DND-41 (cell line): ENCODE results near the gene CYP27C1.

Source experiments
- ATAC-seq: fragments of 200-7000 bp; cut with Tn5 transposase; 3 replicates; pipeline ENCODE4 v1.9.1; 2021; ENCODE audit warnings: low read depth; ENCODE audit not compliant: insufficient read depth
- DNase-seq: peaks from one replicate; pipeline ENCODE4 v3.0.0-alpha.2; 2020
- H2AFZ ChIP-seq: 2 replicates; pipeline ENCODE4 v1.6.0; 2012; ENCODE audit warnings: low read depth, low read length
- H3K27ac ChIP-seq: 2 replicates; pipeline ENCODE4 v1.5.1; 2012; ENCODE audit warnings: low read length, inconsistent platforms
- H3K27me3 ChIP-seq: fragments of 200-600 bp; sonication (generic); 2 replicates; pipeline ENCODE4 v1.6.0; 2012; ENCODE audit warnings: low read length, mild to moderate bottlenecking, inconsistent platforms; ENCODE audit not compliant: insufficient read depth, poor library complexity
- H3K36me3 ChIP-seq: 2 replicates; pipeline ENCODE4 v1.5.1; 2012; ENCODE audit warnings: low read length, inconsistent platforms; ENCODE audit not compliant: insufficient read depth
- H3K4me1 ChIP-seq: 2 replicates; pipeline ENCODE4 v1.5.1; 2012; ENCODE audit warnings: mild to moderate bottlenecking, low read length; ENCODE audit not compliant: insufficient read depth
- H3K4me2 ChIP-seq: 2 replicates; pipeline ENCODE4 v1.6.0; 2012; ENCODE audit warnings: mild to moderate bottlenecking, moderate library complexity, low read length, inconsistent platforms; ENCODE audit not compliant: insufficient read depth
- H3K4me3 ChIP-seq, 2 experiments: fragments of 200-600 bp in 1 of 2; shearing (Covaris generic) in 1 of 2; 2 replicates each; pipeline ENCODE4 v1.5.1; 2012 to 2016; ENCODE audit warnings: inconsistent platforms in 2 of 2, low read length in 2 of 2, mild to moderate bottlenecking in 2 of 2, low read depth in 1 of 2, moderate library complexity in 1 of 2
- H3K79me2 ChIP-seq: 2 replicates; pipeline ENCODE4 v1.6.0; 2012; ENCODE audit warnings: low read length, inconsistent platforms; ENCODE audit not compliant: insufficient read depth
- H3K9ac ChIP-seq: 2 replicates; pipeline ENCODE4 v1.6.0; 2012; ENCODE audit warnings: low read depth, mild to moderate bottlenecking, inconsistent platforms, low read length, moderate library complexity
- H3K9me3 ChIP-seq: 2 replicates; pipeline ENCODE4 v1.5.1; 2012; ENCODE audit warnings: low read length, moderate library complexity, mild to moderate bottlenecking, inconsistent platforms; ENCODE audit not compliant: insufficient read depth, severe bottlenecking
- H4K20me1 ChIP-seq: 2 replicates; pipeline ENCODE4 v1.6.0; 2012; ENCODE audit warnings: low read length; ENCODE audit not compliant: insufficient read depth
- EZH2 ChIP-seq: IDR thresholded peaks from 3 replicates; pipeline ENCODE4 v1.6.1; 2012; ENCODE audit warnings: borderline replicate concordance, low read depth, mild to moderate bottlenecking, moderate library complexity, low read length, inconsistent platforms; ENCODE audit not compliant: severe bottlenecking
- TF ChIP-seq, protein P1 (sequence below): IDR thresholded peaks from 2 replicates; pipeline ENCODE4 v1.5.1; 2012; ENCODE audit warnings: borderline replicate concordance, low read length, moderate library complexity, mild to moderate bottlenecking; ENCODE audit not compliant: poor library complexity, severe bottlenecking; ENCODE audit errors: extremely low read depth

The CYP27C1 gene

DNA sequence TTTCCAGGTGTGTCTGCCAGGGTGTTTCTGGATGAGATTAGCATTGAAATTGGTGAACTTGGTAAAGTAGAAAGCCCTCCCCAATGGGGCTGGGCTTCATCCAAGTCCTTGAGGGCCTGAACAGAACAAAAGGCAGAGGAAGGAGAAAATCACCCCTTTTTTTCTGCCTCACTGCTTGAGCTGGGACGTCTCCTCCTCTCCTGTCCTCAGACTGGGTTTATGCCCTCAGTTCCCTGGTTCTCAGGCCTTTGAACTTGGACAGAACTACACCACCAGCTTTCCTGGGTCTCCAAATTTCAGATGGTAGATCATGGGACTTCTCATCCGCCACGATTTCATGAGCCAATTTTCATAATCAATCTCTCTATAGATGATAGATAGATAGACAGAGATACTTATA, 59.4 kb downstream of the CYP27C1 start:
- no peak overlapping the region for H3K9ac ChIP-seq
- ATAC-seq (no peak), DNase-seq (no peak)
- no peak overlapping the region for H3K4me3 ChIP-seq
- TF ChIP-seq EZH2: no peak
- TF ChIP-seq, protein P1, sequence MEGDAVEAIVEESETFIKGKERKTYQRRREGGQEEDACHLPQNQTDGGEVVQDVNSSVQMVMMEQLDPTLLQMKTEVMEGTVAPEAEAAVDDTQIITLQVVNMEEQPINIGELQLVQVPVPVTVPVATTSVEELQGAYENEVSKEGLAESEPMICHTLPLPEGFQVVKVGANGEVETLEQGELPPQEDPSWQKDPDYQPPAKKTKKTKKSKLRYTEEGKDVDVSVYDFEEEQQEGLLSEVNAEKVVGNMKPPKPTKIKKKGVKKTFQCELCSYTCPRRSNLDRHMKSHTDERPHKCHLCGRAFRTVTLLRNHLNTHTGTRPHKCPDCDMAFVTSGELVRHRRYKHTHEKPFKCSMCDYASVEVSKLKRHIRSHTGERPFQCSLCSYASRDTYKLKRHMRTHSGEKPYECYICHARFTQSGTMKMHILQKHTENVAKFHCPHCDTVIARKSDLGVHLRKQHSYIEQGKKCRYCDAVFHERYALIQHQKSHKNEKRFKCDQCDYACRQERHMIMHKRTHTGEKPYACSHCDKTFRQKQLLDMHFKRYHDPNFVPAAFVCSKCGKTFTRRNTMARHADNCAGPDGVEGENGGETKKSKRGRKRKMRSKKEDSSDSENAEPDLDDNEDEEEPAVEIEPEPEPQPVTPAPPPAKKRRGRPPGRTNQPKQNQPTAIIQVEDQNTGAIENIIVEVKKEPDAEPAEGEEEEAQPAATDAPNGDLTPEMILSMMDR: no peak
- H3K4me2 ChIP-seq: no peak overlapping the region
- no peaks in the 10 kb centered on the region for H3K9me3 ChIP-seq
- no peak overlapping the region for H2AFZ ChIP-seq
- no peak overlapping the region for H3K27ac ChIP-seq
- no peaks in the 10 kb centered on the region for H3K79me2 ChIP-seq
- no peaks in the 10 kb centered on the region for H3K36me3 ChIP-seq
- no peaks in the 10 kb centered on the region for H3K27me3 ChIP-seq
- no peaks in the 10 kb centered on the region for H3K4me1 ChIP-seq
- no peaks in the 10 kb centered on the region for H4K20me1 ChIP-seq

DNA sequence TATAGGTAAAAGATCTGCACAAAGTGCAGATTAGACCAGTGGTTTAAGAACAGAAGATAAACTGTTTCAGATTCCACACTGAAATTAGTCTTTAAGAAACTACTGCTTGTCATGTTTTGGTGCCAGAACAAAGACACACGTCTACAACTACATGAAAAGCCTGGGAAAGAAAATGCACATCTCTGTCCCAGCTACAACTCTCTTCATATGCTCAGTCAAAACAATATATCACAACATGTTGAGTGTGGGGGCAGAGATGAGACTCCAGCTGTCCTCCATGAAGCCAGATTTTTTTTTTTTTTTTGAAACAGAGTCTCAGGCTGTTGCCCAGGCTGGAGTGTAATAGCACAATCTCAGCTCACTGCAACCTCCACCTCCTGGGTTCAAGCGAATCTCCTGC, 60.6 kb downstream of the CYP27C1 start:
- H3K4me3 ChIP-seq: no peak overlapping the region
- no peak overlapping the region for H3K9ac ChIP-seq
- H3K79me2 ChIP-seq: no peaks in the 10 kb centered on the region
- no peaks in the 10 kb centered on the region for H3K4me1 ChIP-seq
- no peaks in the 10 kb centered on the region for H3K27me3 ChIP-seq
- H3K9me3 ChIP-seq: no peaks in the 10 kb centered on the region
- H2AFZ ChIP-seq: no peak overlapping the region
- no peak for DNase-seq
- no peak for TF ChIP-seq EZH2
- TF ChIP-seq, protein P1: no peak
- H3K27ac ChIP-seq: no peak overlapping the region
- ATAC-seq: no peak
- H3K4me2 ChIP-seq: no peak overlapping the region
- no peaks in the 10 kb centered on the region for H4K20me1 ChIP-seq
- H3K36me3 ChIP-seq: no peaks in the 10 kb centered on the region

DNA sequence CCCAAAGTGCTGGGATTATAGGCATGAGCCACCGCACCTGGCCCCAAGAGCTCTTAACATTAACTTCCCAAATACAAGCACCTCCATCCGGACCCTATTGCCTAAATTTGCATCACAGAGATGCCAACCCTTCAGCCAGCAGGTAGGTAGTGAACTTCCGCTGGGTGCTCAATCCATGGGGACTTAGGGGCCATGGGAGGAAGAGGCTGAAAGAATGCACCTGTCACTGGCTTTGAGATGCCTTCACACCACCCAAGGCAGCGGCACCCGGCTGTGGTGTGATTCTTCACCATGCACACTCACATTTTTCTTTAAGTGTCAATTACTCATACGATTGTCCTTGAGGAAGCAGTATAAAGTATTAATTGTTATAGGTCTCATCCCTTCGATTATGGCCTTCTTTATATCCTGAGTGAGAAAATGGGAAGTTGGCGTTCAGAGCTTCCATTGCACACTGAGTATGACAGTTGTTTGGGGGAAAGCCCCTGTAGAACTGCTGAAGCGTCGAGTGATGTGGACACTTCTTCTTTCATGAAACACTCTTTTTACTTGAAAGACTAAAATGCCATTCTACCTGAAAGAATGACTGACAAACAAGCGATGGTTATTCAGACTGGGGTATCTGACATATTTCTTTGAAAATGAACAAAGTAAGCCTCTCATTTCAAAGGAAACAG, 61.3 kb downstream of the CYP27C1 start:
- H4K20me1 ChIP-seq: no peaks in the 10 kb centered on the region
- no peaks in the 10 kb centered on the region for H3K4me1 ChIP-seq
- no peaks in the 10 kb centered on the region for H3K79me2 ChIP-seq
- ATAC-seq (no peak), DNase-seq (no peak)
- no peak overlapping the region for H2AFZ ChIP-seq
- peaks cover 4% of the 10 kb centered on the region for H3K27me3 ChIP-seq
- no peak overlapping the region for H3K27ac ChIP-seq
- no peak overlapping the region for H3K9ac ChIP-seq
- H3K4me3 ChIP-seq: no peak overlapping the region
- no peaks in the 10 kb centered on the region for H3K9me3 ChIP-seq
- H3K36me3 ChIP-seq: no peaks in the 10 kb centered on the region
- H3K4me2 ChIP-seq: no peak overlapping the region
- no peak for TF ChIP-seq EZH2
- TF ChIP-seq, protein P1: no peak
